ENCODE measurements around the gene KCTD17. TPM values are rescaled to one million over a fixed set of nuclear protein-coding genes. Genes with fewer than 3 reads are reported as not detected.

Gene KCTD17
- total and polyA plus RNA-seq, 2 of the 4 experiments (the other 2 are of a cell fraction), result 28.3 to 37.3 TPM

DNA sequence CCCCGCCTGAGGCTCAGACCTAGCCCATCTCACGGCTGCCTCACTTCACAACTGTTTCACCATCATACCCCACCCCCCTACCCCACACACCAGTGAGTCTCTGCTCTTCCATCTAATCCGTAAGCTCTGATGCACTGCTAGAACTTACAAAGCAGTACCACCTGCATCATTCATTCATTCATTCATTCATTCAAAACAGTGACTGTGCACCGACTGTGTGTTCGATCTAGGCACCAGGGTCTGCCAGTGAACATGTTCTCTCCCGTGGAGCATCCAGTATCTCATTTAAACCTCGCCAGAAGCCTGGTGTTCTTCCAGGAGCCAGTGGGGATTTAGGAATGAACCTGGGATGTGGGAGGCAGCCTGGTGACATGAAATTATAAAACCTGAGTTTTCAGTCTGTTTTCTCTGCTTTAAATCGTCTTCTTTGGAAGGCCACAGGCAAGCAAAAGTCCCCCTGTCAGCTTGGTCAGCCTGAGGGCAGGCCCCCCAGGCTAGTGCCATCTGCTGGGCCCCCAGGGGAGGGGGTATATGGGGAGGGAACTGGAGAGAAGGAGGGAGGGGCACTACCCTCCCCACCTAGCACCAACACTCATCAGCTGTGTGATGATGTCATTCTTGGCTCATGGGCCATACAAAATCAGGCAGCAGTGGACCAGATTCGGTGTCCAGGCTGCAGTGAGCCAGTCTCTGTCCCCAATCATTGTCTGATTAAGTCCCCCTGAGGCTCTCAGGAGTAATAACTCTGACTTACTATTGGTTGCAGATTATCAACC, 39.6 kb downstream of the KCTD17 start:
- DNase-seq (no peak), ATAC-seq (ENCODE audit: low read depth) (no peak)
- H2BK20ac ChIP-seq (ENCODE audit: low read depth, low read length), result no peak overlapping the region
- no peaks in the 10 kb centered on the region for H3K79me1 ChIP-seq (ENCODE audit: low read depth in 1 of 2, low read length in 2 of 2)
- ChIA-PET CTCF (no interaction called here), POLR2A (ENCODE audit: unreplicated experiment) (no interaction called here)
- H4K8ac ChIP-seq (ENCODE audit: low read depth in 2 of 2, low read length in 2 of 2), result no peak overlapping the region
- in situ Hi-C loops (cut with MboI; ENCODE audit: low sequenced_read_pairs), result no loop called here
- BruUV-seq (replicated peaks), result no TSS peak
- dilution Hi-C loops (cut with HindIII; ENCODE audit: low sequenced_read_pairs, unreplicated experiment), result no loop called here
- no peaks in the 10 kb centered on the region for H4K20me1 ChIP-seq (ENCODE audit: insufficient read depth, low read length)
- H3K4me3 ChIP-seq (ENCODE audit: insufficient read depth, low read depth, low read length), result no peak overlapping the region
- H3K9me1 ChIP-seq (ENCODE audit: insufficient read depth, low read length), result no peaks in the 10 kb centered on the region
- H3K4me1 ChIP-seq (ENCODE audit: control insufficient read depth, insufficient read depth, low read length), result no peaks in the 10 kb centered on the region
- H3K23ac ChIP-seq (ENCODE audit: low read depth, low read length), result no peak overlapping the region
- H3K36me3 ChIP-seq (ENCODE audit: control insufficient read depth, insufficient read depth, low read length), result no peaks in the 10 kb centered on the region
- no peaks in the 10 kb centered on the region for H3K9me3 ChIP-seq (ENCODE audit: control insufficient read depth, insufficient read depth, low read length)
- H2AFZ ChIP-seq (replicated peaks; ENCODE audit: low read length, poor library complexity), result no peak overlapping the region
- no peak overlapping the region for H2BK15ac ChIP-seq (ENCODE audit: low read depth, low read length)
- 67% methylated on average over 5 of the region's 9 CpGs; no CpG with 5 or more reads in 1 of the 2 experiments for WGBS, 2 experiments (ENCODE audit: extremely low coverage in 2 of 2, insufficient read length in 1 of 2)
- H4K91ac ChIP-seq (ENCODE audit: insufficient read depth, low read depth, low read length), result no peak overlapping the region
- no peak overlapping the region for H3K14ac ChIP-seq (replicated peaks; ENCODE audit: low read depth, low read length)
- H3K56ac ChIP-seq (ENCODE audit: extremely low read depth, insufficient read depth, low read length), result no peak overlapping the region
- no peak overlapping the region for H3K9ac ChIP-seq (ENCODE audit: low read depth, low read length)
- no peak overlapping the region for H2AK9ac ChIP-seq (replicated peaks; ENCODE audit: low read depth, low read length, poor library complexity)
- no peak overlapping the region for H3K4ac ChIP-seq (ENCODE audit: low read depth, low read length)
- no peak overlapping the region for H2BK120ac ChIP-seq (ENCODE audit: low read depth, low read length)
- no peak overlapping the region for H2AK5ac ChIP-seq (ENCODE audit: low read depth, low read length)
- peaks cover 46% of the 10 kb centered on the region for H3K27me3 ChIP-seq (ENCODE audit: control insufficient read depth, insufficient read depth, low read length)
- TF ChIP-seq RAD21 (IDR thresholded peaks at IDR 0.05; ENCODE audit: low read length) (no peak), FOS (IDR thresholded peaks at IDR 0.05; ENCODE audit: low read depth, low read length) (no peak), CHD1 (IDR thresholded peaks at IDR 0.05; ENCODE audit: low read depth, low read length) (no peak), MXI1 (IDR thresholded peaks at IDR 0.05; ENCODE audit: borderline replicate concordance, low read depth, low read length) (no peak), CEBPB (IDR thresholded peaks at IDR 0.05; ENCODE audit: low read depth, low read length) (no peak), RFX5 (IDR thresholded peaks at IDR 0.05; ENCODE audit: low read depth, low read length) (no peak), NFE2L2 (IDR thresholded peaks at IDR 0.05; ENCODE audit: low read depth, low read length) (no peak), MAZ (IDR thresholded peaks at IDR 0.05; ENCODE audit: borderline replicate concordance, low read depth, low read length) (no peak), RCOR1 (IDR thresholded peaks at IDR 0.05; ENCODE audit: insufficient replicate concordance, low read length) (no peak), MAFK (IDR thresholded peaks at IDR 0.05; ENCODE audit: low read depth, low read length) (no peak)
- TF ChIP-seq, protein P1, sequence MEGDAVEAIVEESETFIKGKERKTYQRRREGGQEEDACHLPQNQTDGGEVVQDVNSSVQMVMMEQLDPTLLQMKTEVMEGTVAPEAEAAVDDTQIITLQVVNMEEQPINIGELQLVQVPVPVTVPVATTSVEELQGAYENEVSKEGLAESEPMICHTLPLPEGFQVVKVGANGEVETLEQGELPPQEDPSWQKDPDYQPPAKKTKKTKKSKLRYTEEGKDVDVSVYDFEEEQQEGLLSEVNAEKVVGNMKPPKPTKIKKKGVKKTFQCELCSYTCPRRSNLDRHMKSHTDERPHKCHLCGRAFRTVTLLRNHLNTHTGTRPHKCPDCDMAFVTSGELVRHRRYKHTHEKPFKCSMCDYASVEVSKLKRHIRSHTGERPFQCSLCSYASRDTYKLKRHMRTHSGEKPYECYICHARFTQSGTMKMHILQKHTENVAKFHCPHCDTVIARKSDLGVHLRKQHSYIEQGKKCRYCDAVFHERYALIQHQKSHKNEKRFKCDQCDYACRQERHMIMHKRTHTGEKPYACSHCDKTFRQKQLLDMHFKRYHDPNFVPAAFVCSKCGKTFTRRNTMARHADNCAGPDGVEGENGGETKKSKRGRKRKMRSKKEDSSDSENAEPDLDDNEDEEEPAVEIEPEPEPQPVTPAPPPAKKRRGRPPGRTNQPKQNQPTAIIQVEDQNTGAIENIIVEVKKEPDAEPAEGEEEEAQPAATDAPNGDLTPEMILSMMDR (conservative IDR thresholded peaks at IDR 0.05; ENCODE audit: low read depth, low read length), result no peak
- H4K5ac ChIP-seq (ENCODE audit: low read depth, low read length), result no peak overlapping the region
- H3K27ac ChIP-seq (ENCODE audit: insufficient read depth, low read length), result no peak overlapping the region
- H3K4me2 ChIP-seq (ENCODE audit: low read depth, low read length), result no peak overlapping the region
- no peak overlapping the region for H3K18ac ChIP-seq (ENCODE audit: low read depth, low read length)
- no peak overlapping the region for H2BK5ac ChIP-seq (ENCODE audit: low read depth, low read length, poor library complexity, severe bottlenecking)
- intact Hi-C loops (cut with micrococcal nuclease), result no loop called here

Measured in IMR-90 (cell line).